D721Med (cell line): Measurements from ENCODE around the gene MIPOL1.
"Not testable (repeated sequence)": the region's sequence is repeated elsewhere in the genome, so short reads cannot be mapped to it uniquely, and the experiment has no call there.

Experiments
- DNase-seq: peaks from one replicate; pipeline ENCODE4 v3.0.0; 2011; ENCODE audit warnings: low spot score; ENCODE audit not compliant: insufficient read length
- FAIRE-seq: peaks from 2 replicates; lab custom pipeline; 2011; peaks lifted over from hg19 to GRCh38; lab: Jason Lieb, UNC
- CTCF ChIP-seq: IDR thresholded peaks from 2 replicates; pipeline ENCODE4 v1.5.1; 2012; ENCODE audit warnings: mild to moderate bottlenecking, control low read depth; ENCODE audit not compliant: insufficient read depth; ENCODE audit errors: missing control alignments

The MIPOL1 gene

GRCh38 chr14:37539992-37540391, 342.3 kb downstream of the MIPOL1 start:
- no peak for DNase-seq
- FAIRE-seq = no peak

GRCh38 chr14:37544407-37544806, 346.7 kb downstream of the MIPOL1 start:
- no peak for DNase-seq
- TF ChIP-seq CTCF = no peak
- no peak for FAIRE-seq

More at GRCh38 chr14:37539992-37540391, 342.3 kb downstream of the MIPOL1 start:
- no peak for TF ChIP-seq CTCF

- FAIRE-seq = no peak
- no peak for TF ChIP-seq CTCF
- no peak for DNase-seq
Observed at GRCh38 chr14:37545174-37545573, 347.4 kb downstream of the MIPOL1 start.

GRCh38 chr14:37546621-37547447, 349.1 kb downstream of the MIPOL1 start:
- FAIRE-seq (no peak), DNase-seq (no peak)
- TF ChIP-seq CTCF = no peak

GRCh38 chr14:37550511-37550910, 352.8 kb downstream of the MIPOL1 start:
- no peak for FAIRE-seq
- TF ChIP-seq CTCF = no peak
- DNase-seq = no peak

- FAIRE-seq (no peak), DNase-seq (no peak)
- no peak for TF ChIP-seq CTCF
Observed at GRCh38 chr14:37551119-37551518, 353.4 kb downstream of the MIPOL1 start.

- FAIRE-seq = no peak
- no peak for DNase-seq
- TF ChIP-seq CTCF = no peak
Observed at GRCh38 chr14:37553935-37554550, 356.3 kb downstream of the MIPOL1 start.

GRCh38 chr14:37555596-37555995, 357.9 kb downstream of the MIPOL1 start:
- DNase-seq, FAIRE-seq: not testable (repeated sequence)
